MCF 10A (cell line): ENCODE data around the gene CYTL1. TPM values are rescaled to one million over a fixed set of nuclear protein-coding genes. Genes with fewer than 3 reads are reported as not detected.

Experiments used
- BruUV-seq: library from RNA; stranded (reverse); fragments of 400-500 nt; replicated peaks from 2 replicates; lab custom pipeline; 2021; lab: Mats Ljungman, UMichigan
- CTCF ChIA-PET: fragments of 300-600 bp; sonication (Branson Sonifier 250); formaldehyde crosslinking; extraction: SDS; loops from one replicate; lab custom pipeline; 2021; ENCODE audit warnings: antibody characterized with exemption, inconsistent platforms; lab: Yijun Ruan, JAX
- POLR2A ChIA-PET: fragments of 300-600, 350-650 bp; sonication (Branson Sonifier 250); formaldehyde crosslinking; extraction: SDS; loops from one replicate; lab custom pipeline; 2020; ENCODE audit warnings: antibody characterized with exemption, inconsistent platforms; lab: Yijun Ruan, JAX
- DNase-seq: peaks from one replicate; pipeline ENCODE4 v3.0.0-alpha.2; 2018; ENCODE audit not compliant: unreplicated experiment
- H3K27ac Mint-ChIP-seq: one replicate; pipeline ENCODE4 v1.8.0; 2022; ENCODE audit warnings: mild to moderate bottlenecking, low read depth, mixed read lengths; ENCODE audit not compliant: unreplicated experiment
- H3K27me3 Mint-ChIP-seq: one replicate; pipeline ENCODE4 v1.8.0; 2022; ENCODE audit warnings: mixed read lengths; ENCODE audit not compliant: insufficient read depth, unreplicated experiment
- H3K36me3 Mint-ChIP-seq: one replicate; pipeline ENCODE4 v1.8.0; 2022; ENCODE audit warnings: mild to moderate bottlenecking, moderate library complexity, mixed read lengths; ENCODE audit not compliant: insufficient read depth, unreplicated experiment
- H3K4me1 Mint-ChIP-seq: one replicate; pipeline ENCODE4 v1.8.0; 2022; ENCODE audit warnings: mixed read lengths; ENCODE audit not compliant: insufficient read depth, unreplicated experiment
- H3K4me3 Mint-ChIP-seq: one replicate; pipeline ENCODE4 v1.8.0; 2022; ENCODE audit warnings: mild to moderate bottlenecking, moderate library complexity, mixed read lengths; ENCODE audit not compliant: unreplicated experiment
- H3K9me3 Mint-ChIP-seq: one replicate; pipeline ENCODE4 v1.8.0; 2022; ENCODE audit warnings: mixed read lengths; ENCODE audit not compliant: unreplicated experiment
- CTCF ChIP-seq: fragments of 200-600 bp; IDR thresholded peaks from one replicate; pipeline ENCODE4 v1.8.0; 2022; ENCODE audit warnings: antibody characterized with exemption, mild to moderate bottlenecking; ENCODE audit not compliant: unreplicated experiment
- intact Hi-C: fragments of 100-400 bp; cut with micrococcal nuclease; formaldehyde crosslinking; loops from 2 replicates; pipeline ENCODE4 v1.14.1; 2022
- total RNA-seq: library from RNA; stranded (reverse); gene quantifications from 2 replicates; pipeline ENCODE4 v1.2.3, GENCODE V29; 2022

The CYTL1 gene
- total RNA-seq, 1 experiment from 2014 or later, result not detected

DNA sequence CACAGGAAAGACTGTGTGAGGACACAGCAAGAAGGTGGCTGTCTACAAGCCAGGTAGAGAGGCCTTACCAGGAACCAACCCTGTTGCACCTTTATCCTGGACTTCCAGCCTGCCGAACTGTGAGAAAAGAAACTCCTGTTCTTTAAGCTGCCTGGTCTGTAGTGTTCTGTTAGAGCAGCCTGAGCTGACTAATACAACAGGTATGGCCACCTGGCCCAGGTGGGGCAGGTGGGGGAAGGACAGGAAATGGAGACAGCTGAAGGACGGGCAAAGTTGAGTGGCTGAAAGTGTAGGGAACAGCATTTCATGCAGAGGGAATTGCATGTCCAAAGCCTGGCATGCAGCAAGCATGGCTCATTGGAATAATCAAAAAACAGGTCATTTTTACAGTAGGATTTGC, 35.1 kb downstream of the CYTL1 start:
- peaks cover 12% of the 10 kb centered on the region for H3K4me1 Mint-ChIP-seq
- H3K36me3 Mint-ChIP-seq, result no peaks in the 10 kb centered on the region
- no peaks in the 10 kb centered on the region for H3K27me3 Mint-ChIP-seq
- TF ChIP-seq CTCF, result no peak
- ChIA-PET POLR2A (no interaction called here), CTCF (interaction anchor here (1.0 kb wide), 1 partner anchor 10 kb away, joined by 5 read pairs; no protein-coding TSS in a partner anchor)
- no peak overlapping the region for H3K4me3 Mint-ChIP-seq
- no TSS peak for BruUV-seq
- DNase-seq, result no peak
- H3K9me3 Mint-ChIP-seq, result peaks cover 10% of the 10 kb centered on the region
- H3K27ac Mint-ChIP-seq, result no peak overlapping the region
- intact Hi-C loops, result no loop called here

- ChIA-PET POLR2A (no interaction called here), CTCF (interaction anchor here (0.6 to 0.9 kb wide), 2 partner anchors 200 to 493 kb away, joined by 3 read pairs; no protein-coding TSS in a partner anchor)
- no peak overlapping the region for H3K27ac Mint-ChIP-seq
- H3K4me1 Mint-ChIP-seq, result peaks cover 12% of the 10 kb centered on the region
- intact Hi-C loops, result no loop called here
- H3K4me3 Mint-ChIP-seq, result no peak overlapping the region
- H3K27me3 Mint-ChIP-seq, result no peaks in the 10 kb centered on the region
- TF ChIP-seq CTCF, result no peak
- no TSS peak for BruUV-seq
- no peaks in the 10 kb centered on the region for H3K36me3 Mint-ChIP-seq
- peaks cover 10% of the 10 kb centered on the region for H3K9me3 Mint-ChIP-seq
- DNase-seq, result no peak
Measured at GRCh38 chr4:4981827-4982226, 37.4 kb downstream of the CYTL1 start.

- no peaks in the 10 kb centered on the region for H3K36me3 Mint-ChIP-seq
- no TSS peak for BruUV-seq
Measured at GRCh38 chr4:4981427-4981826, 37.8 kb downstream of the CYTL1 start.

More at GRCh38 chr4:4981427-4981826, 37.8 kb downstream of the CYTL1 start:
- peak; percentile 74 for DNase-seq
- Mint-ChIP-seq H3K27ac (no peak overlapping the region), H3K4me1 (peaks cover 12% of the 10 kb centered on the region), H3K4me3 (no peak overlapping the region), H3K27me3 (no peaks in the 10 kb centered on the region), H3K9me3 (peaks cover 10% of the 10 kb centered on the region)
- intact Hi-C loops, result no loop called here
- POLR2A ChIA-PET, result interaction anchor here (0.6 kb wide), 1 partner anchor 125 kb away, joined by 3 read pairs; no protein-coding TSS in a partner anchor
- TF ChIP-seq CTCF, result no peak
- CTCF ChIA-PET, result interaction anchor here (0.6 to 0.9 kb wide), 2 partner anchors 201 to 493 kb away, joined by 3 read pairs; no protein-coding TSS in a partner anchor
